H1 (cell line): ENCODE measurements around the gene WASL. TPM values are rescaled to one million over a fixed set of nuclear protein-coding genes. Genes with fewer than 3 reads are reported as not detected.
A peak's percentile ranks its signal among the peaks of the same experiment; 100 is the strongest.

Experiments used
- CTCF ChIA-PET: fragments of 300-600 bp; sonication (Branson Sonifier 250); formaldehyde crosslinking; loops from one replicate; lab custom pipeline; 2021; ENCODE audit not compliant: partially characterized antibody; lab: Charles Lee
- POLR2A ChIA-PET: fragments of 300-600 bp; sonication (Branson Sonifier 250); formaldehyde crosslinking; loops from one replicate; lab custom pipeline; 2021; ENCODE audit warnings: inconsistent platforms; ENCODE audit not compliant: partially characterized antibody; lab: Charles Lee
- DNase-seq, 2 experiments: peaks; one replicate each; pipeline versions ENCODE4 v3.0.0 to v3.0.0-alpha.2; 2010 to 2022; ENCODE audit warnings: low spot score in 2 of 2, low read depth in 1 of 2, mixed read lengths in 1 of 2
- FAIRE-seq: peaks from 2 replicates; lab custom pipeline; 2011; peaks lifted over from hg19 to GRCh38; lab: Jason Lieb, UNC
- H2AFZ ChIP-seq: 2 replicates; pipeline ENCODE4 v1.8.1; 2012; ENCODE audit warnings: low read length, inconsistent platforms
- H2AK5ac ChIP-seq: 2 replicates; pipeline ENCODE4 v1.6.1; 2013; ENCODE audit warnings: low read depth, low read length
- H2BK120ac ChIP-seq: replicated peaks from 2 replicates; pipeline ENCODE3; 2013; ENCODE audit warnings: low read depth, low read length, inconsistent platforms
- H2BK12ac ChIP-seq: 2 replicates; pipeline ENCODE4 v1.6.1; 2013; ENCODE audit warnings: low read depth, low read length
- H2BK15ac ChIP-seq: 2 replicates; pipeline ENCODE4 v1.6.1; 2013; ENCODE audit warnings: low read length
- H2BK20ac ChIP-seq: 2 replicates; pipeline ENCODE4 v1.6.1; 2013; ENCODE audit warnings: low read length
- H2BK5ac ChIP-seq: 2 replicates; pipeline ENCODE4 v1.6.1; 2013; ENCODE audit warnings: low read depth, low read length
- H3K14ac ChIP-seq: 2 replicates; pipeline ENCODE4 v1.6.1; 2013; ENCODE audit warnings: inconsistent platforms; ENCODE audit not compliant: insufficient read length
- H3K18ac ChIP-seq: 2 replicates; pipeline ENCODE4 v1.6.1; 2013; ENCODE audit warnings: low read length; ENCODE audit errors: extremely low read depth
- H3K23ac ChIP-seq: 2 replicates; pipeline ENCODE4 v1.6.1; 2013; ENCODE audit warnings: inconsistent platforms; ENCODE audit not compliant: insufficient read length
- H3K23me2 ChIP-seq: 2 replicates; pipeline ENCODE4 v1.6.1; 2013; ENCODE audit warnings: low read depth, low read length
- H3K27ac ChIP-seq: 2 replicates; pipeline ENCODE4 v1.6.1; 2011; ENCODE audit warnings: low read depth, low read length, inconsistent platforms
- H3K27me3 ChIP-seq, 4 experiments: replicated peaks in 1 of 4; 1 replicate in 1 of 4; 2 replicates in 3 of 4; pipeline versions ENCODE4 v1.6.1 to v1.8.1; 2011 to 2013; ENCODE audit warnings: low read length in 3 of 4, mild to moderate bottlenecking in 3 of 4, inconsistent platforms in 2 of 4, mixed read lengths in 2 of 4, moderate library complexity in 1 of 4; ENCODE audit not compliant: control insufficient read depth in 3 of 4, insufficient read depth in 3 of 4; ENCODE audit errors: extremely low read depth in 1 of 4
- H3K36me3 ChIP-seq, 4 experiments: 2 replicates each; pipeline versions ENCODE4 v1.6.1 to v1.8.1; 2011 to 2013; ENCODE audit warnings: mild to moderate bottlenecking in 4 of 4, low read length in 3 of 4, moderate library complexity in 2 of 4, control low read depth in 1 of 4, inconsistent platforms in 1 of 4; ENCODE audit not compliant: insufficient read depth in 4 of 4, control insufficient read depth in 2 of 4
- H3K4ac ChIP-seq: replicated peaks from 2 replicates; pipeline ENCODE3; 2013; ENCODE audit warnings: low read length, low read depth, mixed read lengths, inconsistent platforms; ENCODE audit not compliant: insufficient read length
- H3K4me1 ChIP-seq, 4 experiments: replicated peaks in 1 of 4; 1 replicate in 1 of 4; 2 replicates in 3 of 4; pipeline versions ENCODE4 v1.6.1 to v1.8.1; 2011 to 2013; ENCODE audit warnings: low read length in 3 of 4, inconsistent platforms in 2 of 4, mixed read lengths in 1 of 4; ENCODE audit not compliant: insufficient read depth in 4 of 4, control insufficient read depth in 3 of 4
- H3K4me2 ChIP-seq, 2 experiments: 2 replicates each; pipeline versions ENCODE4 v1.6.1 to v1.8.1; 2011 to 2013; ENCODE audit warnings: low read depth in 2 of 2, low read length in 2 of 2, control low read depth in 1 of 2, inconsistent platforms in 1 of 2, mild to moderate bottlenecking in 1 of 2; ENCODE audit not compliant: insufficient read depth in 1 of 2
- H3K4me3 ChIP-seq, 4 experiments: fragments of 200-600, 300-600 bp in 1 of 4; sonication (generic), shearing (Covaris generic), sonication (Bioruptor Twin) in 1 of 4; 2 replicates each; pipeline versions ENCODE4 v1.5.1 to v1.8.1; 2011 to 2016; ENCODE audit warnings: low read length in 4 of 4, low read depth in 3 of 4, control low read depth in 2 of 4, inconsistent platforms in 2 of 4, mild to moderate bottlenecking in 2 of 4, mixed read lengths in 1 of 4, moderate library complexity in 1 of 4; ENCODE audit not compliant: insufficient read depth in 2 of 4; ENCODE audit errors: extremely low read depth in 1 of 4
- H3K56ac ChIP-seq: replicated peaks from 2 replicates; pipeline ENCODE3; 2013; ENCODE audit warnings: low read depth, mild to moderate bottlenecking, mixed read lengths, low read length, inconsistent platforms; ENCODE audit not compliant: insufficient read length
- H3K79me1 ChIP-seq: 2 replicates; pipeline ENCODE4 v1.6.1; 2013; ENCODE audit warnings: low read depth, low read length, control low read depth
- H3K79me2 ChIP-seq, 2 experiments: 2 replicates each; pipeline versions ENCODE4 v1.6.1 to v1.8.1; 2012 to 2013; ENCODE audit warnings: low read length in 2 of 2, mild to moderate bottlenecking in 2 of 2, inconsistent platforms in 1 of 2; ENCODE audit not compliant: insufficient read depth in 2 of 2, control insufficient read depth in 1 of 2
- H3K9ac ChIP-seq, 4 experiments: replicated peaks in 1 of 4; 1 replicate in 1 of 4; 2 replicates in 3 of 4; pipeline versions ENCODE4 v1.6.1 to v1.8.1; 2011 to 2013; ENCODE audit warnings: low read depth in 3 of 4, low read length in 3 of 4, control low read depth in 2 of 4, mild to moderate bottlenecking in 2 of 4, moderate library complexity in 2 of 4, inconsistent platforms in 1 of 4; ENCODE audit errors: extremely low read depth in 1 of 4
- H3K9me3 ChIP-seq, 2 experiments: 2 replicates each; pipeline versions ENCODE4 v1.6.1 to v1.8.1; 2012 to 2013; ENCODE audit warnings: mild to moderate bottlenecking in 2 of 2, moderate library complexity in 2 of 2, control low read depth in 1 of 2, inconsistent platforms in 1 of 2, low read depth in 1 of 2, low read length in 1 of 2, mixed read lengths in 1 of 2; ENCODE audit not compliant: insufficient read depth in 2 of 2
- H4K20me1 ChIP-seq, 2 experiments: replicated peaks in 1 of 2; 2 replicates each; pipeline versions ENCODE3 to v1.8.1; 2011 to 2013; ENCODE audit warnings: inconsistent platforms in 2 of 2, low read length in 2 of 2, mild to moderate bottlenecking in 1 of 2; ENCODE audit not compliant: insufficient read depth in 2 of 2, control insufficient read depth in 1 of 2
- H4K5ac ChIP-seq: 2 replicates; pipeline ENCODE4 v1.6.1; 2013; ENCODE audit warnings: low read length, low read depth, mixed read lengths, inconsistent platforms; ENCODE audit not compliant: insufficient read length
- H4K8ac ChIP-seq: 2 replicates; pipeline ENCODE4 v1.8.0; 2013; ENCODE audit warnings: mild to moderate bottlenecking, moderate library complexity, low read length, inconsistent platforms; ENCODE audit not compliant: insufficient read depth; ENCODE audit errors: extremely low read depth
- H4K91ac ChIP-seq: replicated peaks from 2 replicates; pipeline ENCODE3; 2013; ENCODE audit warnings: low read length, mixed read lengths, inconsistent platforms; ENCODE audit not compliant: insufficient read length
- NANOG ChIP-seq: IDR thresholded peaks from 2 replicates; pipeline ENCODE4 v1.6.1; 2011; ENCODE audit warnings: low read length, low read depth, mild to moderate bottlenecking, inconsistent platforms; ENCODE audit not compliant: insufficient read depth, poor library complexity, severe bottlenecking
- SAP30 ChIP-seq: fragments of 300-600 bp; sonication (generic); IDR thresholded peaks from 2 replicates; pipeline ENCODE4 v1.7.1; 2012; ENCODE audit warnings: low read length, moderate library complexity, mild to moderate bottlenecking, inconsistent platforms; ENCODE audit not compliant: insufficient read depth, insufficient replicate concordance
- SP4 ChIP-seq: IDR thresholded peaks from 2 replicates; pipeline ENCODE4 v1.6.1; 2012; ENCODE audit warnings: low read length, inconsistent platforms
- WGBS, 2 experiments: shearing (Covaris generic) in 1 of 2; methylation state at CpG; one replicate each; pipeline versions ENCODE4 v1.1.6 to v1.1.7; 2013 to 2015; ENCODE audit warnings: low lambda C conversion rate in 2 of 2, mixed read lengths in 2 of 2, inconsistent platforms in 1 of 2, low coverage in 1 of 2, missing lambda C conversion rate in 1 of 2; ENCODE audit not compliant: insufficient replicate concordance in 2 of 2, insufficient coverage in 1 of 2, insufficient read length in 1 of 2; ENCODE audit errors: extremely low coverage in 1 of 2, missing lambda C conversion rate in 1 of 2; 5-methylcytosine and 5-hydroxymethylcytosine counted together
- polyA plus RNA-seq, 7 experiments: library from polyadenylated mRNA; depleted of rRNA in 3 of 7; stranded (reverse) in 5 of 7; unstranded in 2 of 7; fragments of >200 nt in 5 of 7; fragments of 200-250 nt in 2 of 7; gene quantifications; 1 replicate in 5 of 7; 2 replicates in 1 of 7; 4 replicates in 1 of 7; pipeline versions ENCODE4 v1.2.1 to v1.2.3, GENCODE V29; 2011 to 2013; ENCODE audit warnings: missing spikeins in 2 of 7, mixed read lengths in 2 of 7
- total RNA-seq: library from RNA; stranded (reverse); fragmentation: NEBNext Ultra II Directional; extraction: Animal tissue kit (Norgen Biotek cat#: 25700); gene quantifications from 2 replicates; pipeline ENCODE4 v1.2.1, GENCODE V29; 2021

WASL gene
- total and polyA plus RNA-seq, 2 of the 8 experiments (the other 6 are each of a cell fraction or from before 2014, with no cell fraction given): 7.7 to 38.9 TPM

- Histone ChIP-seq H3K4me1 (peaks cover 0 to 26% (median 2%) of the 10 kb centered on the region in 4 experiments; a peak in 4 of 7 replicates), H3K9ac (peak overlapping the region; percentile 45 to 97 (median 88); a peak in 3 of 7 replicates), H3K9me3 (no peaks in the 10 kb centered on the region), H3K4me2 (peak overlapping the region; percentile 69 to 93), H4K8ac (no peak overlapping the region), H2BK5ac (no peak overlapping the region), H4K5ac (no peak overlapping the region), H3K79me2 (peaks cover 36 to 87% of the 10 kb centered on the region in 2 experiments; a peak in 3 of 4 replicates), H3K27me3 (no peaks in the 10 kb centered on the region), H2BK120ac (no peak overlapping the region), H3K79me1 (no peaks in the 10 kb centered on the region; the same call in 1 of the 2 replicates), H4K20me1 (peaks cover 4 to 8% of the 10 kb centered on the region in 2 experiments)
- CTCF ChIA-PET: no interaction called here
- DNase-seq: no peak
- TF ChIP-seq SP4 (no peak), SAP30 (no peak), NANOG (no peak)
- TF ChIP-seq, all 59 proteins: peak for 0
- H3K4me3 ChIP-seq: peak overlapping the region; percentile 95 to 99 (median 97)
- peaks cover 9% of the 10 kb centered on the region for H3K23me2 ChIP-seq
- no peak overlapping the region for H4K91ac ChIP-seq
- H2BK12ac ChIP-seq: no peak overlapping the region
- no peak overlapping the region for H3K18ac ChIP-seq
- 32% methylated on average over 4 of the region's 4 CpGs; no CpG with 5 or more reads in 1 of the 2 experiments for WGBS, 2 experiments
- no peak overlapping the region for H3K56ac ChIP-seq
- no peak overlapping the region for H2AK5ac ChIP-seq
- H3K36me3 ChIP-seq: no peaks in the 10 kb centered on the region
- no peak overlapping the region for H2AFZ ChIP-seq
- H3K4ac ChIP-seq: no peak overlapping the region
- H2BK20ac ChIP-seq: no peak overlapping the region
- H3K14ac ChIP-seq: no peak overlapping the region
- H2BK15ac ChIP-seq: no peak overlapping the region
- POLR2A ChIA-PET: interaction anchor here (1.6 to 1.8 kb wide), 3 partner anchors 10 to 18 kb away, joined by 4 to 5 read pairs (median 4); no protein-coding TSS in a partner anchor
- no peak for FAIRE-seq
- H3K27ac ChIP-seq: no peak overlapping the region
- H3K23ac ChIP-seq: no peak overlapping the region
Measured at GRCh38 chr7:123746931-123747488, 1.8 kb downstream of the WASL start.
